ENCODE data around the gene MPST.

The MPST gene

GRCh38 chr22:37021710-37022482, 2.4 kb downstream of the MPST start:
- CTCF ChIA-PET: interaction anchor here (0.6 to 4.3 kb wide), 22 partner anchors 9 to 1115 kb away, joined by 3 to 39 read pairs (median 5); no protein-coding TSS in a partner anchor
- Histone ChIP-seq H3K27ac (ENCODE audit: extremely low read depth, low read depth, low read length) (no peak overlapping the region), H3K4me1 (ENCODE audit: control insufficient read depth, insufficient read depth, low read length) (no peaks in the 10 kb centered on the region), H3K36me3 (ENCODE audit: control insufficient read depth in 2 of 2, insufficient read depth in 1 of 2, low read length in 2 of 2) (peaks cover 10 to 49% of the 10 kb centered on the region in 2 experiments), H3K4me3 (ENCODE audit: low read depth, low read length) (no peak overlapping the region), H3K9me3 (ENCODE audit: control insufficient read depth, insufficient read depth, low read depth, low read length) (no peaks in the 10 kb centered on the region)
- POLR2A ChIA-PET: no interaction called here
- no peak for TF ChIP-seq ZNF639 (tag by site-specific recombination; IDR thresholded peaks at IDR 0.05)
- no peak for TF ChIP-seq ZBTB8A (tag by site-specific recombination; IDR thresholded peaks at IDR 0.05)
- peak; percentile 73 for TF ChIP-seq ZBTB48 (tag by site-specific recombination; IDR thresholded peaks at IDR 0.05)
- no peak for TF ChIP-seq ZNF501 (tag by site-specific recombination; IDR thresholded peaks at IDR 0.05)
- no peak for TF ChIP-seq KLF9 (tag by site-specific recombination; IDR thresholded peaks at IDR 0.05; ENCODE audit: low read depth)
- peak; percentile 81 for TF ChIP-seq ZBTB10 (tag by site-specific recombination; IDR thresholded peaks at IDR 0.05)
- TF ChIP-seq PRDM4 (tag by site-specific recombination; IDR thresholded peaks at IDR 0.05): no peak
- no peak for TF ChIP-seq ZNF777 (tag by site-specific recombination; IDR thresholded peaks at IDR 0.05; ENCODE audit: borderline replicate concordance)
- TF ChIP-seq SP2 (tag by site-specific recombination; IDR thresholded peaks at IDR 0.05): no peak
- peak; percentile 26 for TF ChIP-seq CTCF (tag by site-specific recombination; IDR thresholded peaks at IDR 0.05)
- TF ChIP-seq ZNF169 (tag by site-specific recombination; IDR thresholded peaks at IDR 0.05): no peak
- peak; percentile 91 for TF ChIP-seq ZBTB11 (tag by site-specific recombination; conservative IDR thresholded peaks at IDR 0.05; ENCODE audit: low read depth)
- no peak for TF ChIP-seq KLF17 (tag by site-specific recombination; IDR thresholded peaks at IDR 0.05)
- no peak for TF ChIP-seq GLI2 (tag by site-specific recombination; IDR thresholded peaks at IDR 0.05; ENCODE audit: borderline replicate concordance, low read depth)
- no peak for TF ChIP-seq GLIS1 (tag by site-specific recombination; IDR thresholded peaks at IDR 0.05)
- TF ChIP-seq ZNF561 (tag by site-specific recombination; IDR thresholded peaks at IDR 0.05; ENCODE audit: borderline replicate concordance): no peak
- TF ChIP-seq ZSCAN5A (tag by site-specific recombination; IDR thresholded peaks at IDR 0.05): no peak
- no peak for TF ChIP-seq ZNF148 (tag by site-specific recombination; IDR thresholded peaks at IDR 0.05; ENCODE audit: borderline replicate concordance)
